IMR-90 (cell line): ENCODE data around the gene EYS.

Source experiments
- CEBPB ChIP-seq: IDR thresholded peaks from 2 replicates; pipeline ENCODE4 v1.6.1; 2012; ENCODE audit warnings: low read depth, low read length, improper control_type of control experiment
- CHD1 ChIP-seq: IDR thresholded peaks from 2 replicates; pipeline ENCODE4 v1.6.1; 2012; ENCODE audit warnings: low read depth, low read length, improper control_type of control experiment
- MAFK ChIP-seq: IDR thresholded peaks from 2 replicates; pipeline ENCODE4 v1.6.1; 2012; ENCODE audit warnings: low read depth, low read length, improper control_type of control experiment
- MAZ ChIP-seq: IDR thresholded peaks from 2 replicates; pipeline ENCODE4 v1.6.1; 2012; ENCODE audit warnings: low read depth, mild to moderate bottlenecking, low read length, improper control_type of control experiment, moderate library complexity, borderline replicate concordance
- NFE2L2 ChIP-seq: fragments of 150-350 bp; IDR thresholded peaks from 2 replicates; pipeline ENCODE4 v1.6.1; 2016; ENCODE audit warnings: low read depth, mild to moderate bottlenecking, low read length
- POLR2A ChIP-seq: IDR thresholded peaks from 2 replicates; pipeline ENCODE4 v1.6.1; 2012; ENCODE audit warnings: mild to moderate bottlenecking, low read depth, low read length
- RAD21 ChIP-seq: IDR thresholded peaks from 2 replicates; pipeline ENCODE4 v1.6.1; 2012; ENCODE audit warnings: low read length, improper control_type of control experiment
- RFX5 ChIP-seq: IDR thresholded peaks from 2 replicates; pipeline ENCODE4 v1.8.0; 2012; ENCODE audit warnings: low read depth, mild to moderate bottlenecking, low read length, moderate library complexity
- SMC3 ChIP-seq: fragments of 150-350 bp; IDR thresholded peaks from 2 replicates; pipeline ENCODE4 v1.6.1; 2016; ENCODE audit warnings: low read depth, mild to moderate bottlenecking, antibody characterized with exemption, low read length, moderate library complexity
- TF ChIP-seq, protein P1 (sequence below): fragments of 150-350 bp; IDR thresholded peaks from 2 replicates; pipeline ENCODE4 v1.6.1; 2016; ENCODE audit warnings: low read depth, mild to moderate bottlenecking, low read length, moderate library complexity, borderline replicate concordance
- TF ChIP-seq, protein P2 (sequence below): conservative IDR thresholded peaks from 2 replicates; pipeline ENCODE4 v1.5.1; 2012; ENCODE audit warnings: mild to moderate bottlenecking, low read depth, low read length, improper control_type of control experiment
- TF ChIP-seq, protein P3 (sequence below): fragments of 150-350 bp; IDR thresholded peaks from 2 replicates; pipeline ENCODE4 v1.6.1; 2017; ENCODE audit warnings: mild to moderate bottlenecking, antibody characterized with exemption, low read length, low read depth

DNA sequence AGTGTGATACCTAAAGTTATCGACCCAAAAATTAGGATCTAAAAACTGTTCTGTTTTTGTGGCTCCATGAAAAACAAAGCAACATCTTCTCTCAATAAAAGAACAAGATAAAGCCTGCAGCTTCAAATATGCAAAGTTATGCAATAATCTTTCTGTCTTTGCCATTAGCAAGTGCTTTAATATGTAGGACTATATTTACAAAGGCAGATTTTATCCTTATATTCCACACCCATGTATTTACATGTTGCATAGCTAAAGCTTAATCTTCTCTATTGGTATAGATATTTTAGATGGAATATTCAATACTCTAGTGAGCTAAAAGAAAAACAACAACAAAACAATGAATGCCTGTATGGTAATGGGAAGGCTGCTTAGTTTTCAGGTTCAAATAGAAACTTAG lies 1443.2 kb downstream of the EYS start:
- no peak for TF ChIP-seq POLR2A
- TF ChIP-seq, protein P1, sequence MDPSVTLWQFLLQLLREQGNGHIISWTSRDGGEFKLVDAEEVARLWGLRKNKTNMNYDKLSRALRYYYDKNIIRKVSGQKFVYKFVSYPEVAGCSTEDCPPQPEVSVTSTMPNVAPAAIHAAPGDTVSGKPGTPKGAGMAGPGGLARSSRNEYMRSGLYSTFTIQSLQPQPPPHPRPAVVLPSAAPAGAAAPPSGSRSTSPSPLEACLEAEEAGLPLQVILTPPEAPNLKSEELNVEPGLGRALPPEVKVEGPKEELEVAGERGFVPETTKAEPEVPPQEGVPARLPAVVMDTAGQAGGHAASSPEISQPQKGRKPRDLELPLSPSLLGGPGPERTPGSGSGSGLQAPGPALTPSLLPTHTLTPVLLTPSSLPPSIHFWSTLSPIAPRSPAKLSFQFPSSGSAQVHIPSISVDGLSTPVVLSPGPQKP, result no peak
- no peak for TF ChIP-seq RFX5
- no peak for TF ChIP-seq NFE2L2
- TF ChIP-seq, protein P2, sequence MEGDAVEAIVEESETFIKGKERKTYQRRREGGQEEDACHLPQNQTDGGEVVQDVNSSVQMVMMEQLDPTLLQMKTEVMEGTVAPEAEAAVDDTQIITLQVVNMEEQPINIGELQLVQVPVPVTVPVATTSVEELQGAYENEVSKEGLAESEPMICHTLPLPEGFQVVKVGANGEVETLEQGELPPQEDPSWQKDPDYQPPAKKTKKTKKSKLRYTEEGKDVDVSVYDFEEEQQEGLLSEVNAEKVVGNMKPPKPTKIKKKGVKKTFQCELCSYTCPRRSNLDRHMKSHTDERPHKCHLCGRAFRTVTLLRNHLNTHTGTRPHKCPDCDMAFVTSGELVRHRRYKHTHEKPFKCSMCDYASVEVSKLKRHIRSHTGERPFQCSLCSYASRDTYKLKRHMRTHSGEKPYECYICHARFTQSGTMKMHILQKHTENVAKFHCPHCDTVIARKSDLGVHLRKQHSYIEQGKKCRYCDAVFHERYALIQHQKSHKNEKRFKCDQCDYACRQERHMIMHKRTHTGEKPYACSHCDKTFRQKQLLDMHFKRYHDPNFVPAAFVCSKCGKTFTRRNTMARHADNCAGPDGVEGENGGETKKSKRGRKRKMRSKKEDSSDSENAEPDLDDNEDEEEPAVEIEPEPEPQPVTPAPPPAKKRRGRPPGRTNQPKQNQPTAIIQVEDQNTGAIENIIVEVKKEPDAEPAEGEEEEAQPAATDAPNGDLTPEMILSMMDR, result no peak
- TF ChIP-seq MAFK, result no peak
- no peak for TF ChIP-seq MAZ
- TF ChIP-seq, protein P3, sequence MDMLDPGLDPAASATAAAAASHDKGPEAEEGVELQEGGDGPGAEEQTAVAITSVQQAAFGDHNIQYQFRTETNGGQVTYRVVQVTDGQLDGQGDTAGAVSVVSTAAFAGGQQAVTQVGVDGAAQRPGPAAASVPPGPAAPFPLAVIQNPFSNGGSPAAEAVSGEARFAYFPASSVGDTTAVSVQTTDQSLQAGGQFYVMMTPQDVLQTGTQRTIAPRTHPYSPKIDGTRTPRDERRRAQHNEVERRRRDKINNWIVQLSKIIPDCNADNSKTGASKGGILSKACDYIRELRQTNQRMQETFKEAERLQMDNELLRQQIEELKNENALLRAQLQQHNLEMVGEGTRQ, result no peak
- TF ChIP-seq CEBPB, result peak; percentile 50
- no peak for TF ChIP-seq RAD21
- TF ChIP-seq CHD1, result no peak
- TF ChIP-seq SMC3, result no peak
